ENCODE data around the gene A3GALT2. TPM values are rescaled to one million over a fixed set of nuclear protein-coding genes. Genes with fewer than 3 reads are reported as not detected.

The A3GALT2 gene
- total RNA-seq, 1 experiment from 2014 or later: not detected

DNA sequence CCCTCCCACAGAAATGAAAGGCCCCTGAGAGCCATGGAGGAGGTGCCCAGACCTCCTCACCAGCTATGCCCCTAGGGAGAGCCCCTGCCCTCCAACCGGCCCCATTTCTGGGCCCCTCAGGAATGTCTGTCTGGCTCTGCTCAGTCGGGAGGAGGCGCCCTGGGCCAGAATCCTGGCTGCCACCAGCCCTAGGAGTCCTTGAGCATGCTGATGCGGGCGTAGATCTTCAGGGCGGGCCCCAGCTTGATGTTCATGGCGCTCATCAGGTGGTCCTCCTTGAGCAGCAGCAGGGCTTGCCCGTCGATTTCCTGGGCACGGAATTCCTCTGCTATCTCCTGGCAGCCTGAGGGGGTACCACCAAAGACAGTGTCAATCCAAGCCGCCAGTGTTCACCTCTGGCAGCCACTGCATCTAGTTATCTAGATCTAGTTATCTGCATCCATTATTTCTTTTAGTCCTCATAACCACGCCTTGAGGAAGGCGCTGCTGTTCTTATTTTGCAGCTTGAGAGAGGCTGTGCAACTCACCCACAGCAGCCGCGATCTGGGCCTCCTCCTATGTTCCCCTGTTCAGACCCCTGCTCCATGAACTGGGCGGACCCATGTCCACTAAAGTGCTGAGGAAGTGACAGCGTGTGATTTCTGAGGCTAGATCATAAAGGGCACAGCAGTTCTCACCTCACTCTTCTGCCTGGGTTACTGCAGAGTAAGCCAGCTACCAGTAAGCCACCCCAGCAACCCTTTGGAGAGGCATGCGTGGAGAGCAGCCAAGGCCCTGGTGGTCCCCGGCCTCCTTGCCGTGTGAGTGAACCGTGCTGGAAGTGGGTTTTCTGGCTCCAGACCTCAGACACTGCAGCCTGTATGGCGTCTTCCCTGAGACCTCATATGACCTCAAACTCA lies 4.0 kb upstream of the A3GALT2 start:
- no peaks in the 10 kb centered on the region for H3K9me3 Mint-ChIP-seq
- TF ChIP-seq SOX15 (CRISPR knock-in tag; IDR thresholded peaks at IDR 0.05) (no peak), NFE2L1 (CRISPR knock-in tag; IDR thresholded peaks at IDR 0.05) (no peak), PREB (CRISPR knock-in tag; IDR thresholded peaks at IDR 0.05; ENCODE audit: borderline replicate concordance) (no peak), E2F5 (CRISPR knock-in tag; IDR thresholded peaks at IDR 0.05) (no peak), MYBL2 (CRISPR knock-in tag; IDR thresholded peaks at IDR 0.05) (no peak), IRF2 (CRISPR knock-in tag; IDR thresholded peaks at IDR 0.05; ENCODE audit: borderline replicate concordance, low read depth) (no peak), FOXJ3 (CRISPR knock-in tag; IDR thresholded peaks at IDR 0.05; ENCODE audit: borderline replicate concordance) (no peak)
- TF ChIP-seq, protein P1, sequence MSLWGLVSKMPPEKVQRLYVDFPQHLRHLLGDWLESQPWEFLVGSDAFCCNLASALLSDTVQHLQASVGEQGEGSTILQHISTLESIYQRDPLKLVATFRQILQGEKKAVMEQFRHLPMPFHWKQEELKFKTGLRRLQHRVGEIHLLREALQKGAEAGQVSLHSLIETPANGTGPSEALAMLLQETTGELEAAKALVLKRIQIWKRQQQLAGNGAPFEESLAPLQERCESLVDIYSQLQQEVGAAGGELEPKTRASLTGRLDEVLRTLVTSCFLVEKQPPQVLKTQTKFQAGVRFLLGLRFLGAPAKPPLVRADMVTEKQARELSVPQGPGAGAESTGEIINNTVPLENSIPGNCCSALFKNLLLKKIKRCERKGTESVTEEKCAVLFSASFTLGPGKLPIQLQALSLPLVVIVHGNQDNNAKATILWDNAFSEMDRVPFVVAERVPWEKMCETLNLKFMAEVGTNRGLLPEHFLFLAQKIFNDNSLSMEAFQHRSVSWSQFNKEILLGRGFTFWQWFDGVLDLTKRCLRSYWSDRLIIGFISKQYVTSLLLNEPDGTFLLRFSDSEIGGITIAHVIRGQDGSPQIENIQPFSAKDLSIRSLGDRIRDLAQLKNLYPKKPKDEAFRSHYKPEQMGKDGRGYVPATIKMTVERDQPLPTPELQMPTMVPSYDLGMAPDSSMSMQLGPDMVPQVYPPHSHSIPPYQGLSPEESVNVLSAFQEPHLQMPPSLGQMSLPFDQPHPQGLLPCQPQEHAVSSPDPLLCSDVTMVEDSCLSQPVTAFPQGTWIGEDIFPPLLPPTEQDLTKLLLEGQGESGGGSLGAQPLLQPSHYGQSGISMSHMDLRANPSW (CRISPR knock-in tag; conservative IDR thresholded peaks at IDR 0.05; ENCODE audit: low read depth): no peak
- TF ChIP-seq, protein P2, sequence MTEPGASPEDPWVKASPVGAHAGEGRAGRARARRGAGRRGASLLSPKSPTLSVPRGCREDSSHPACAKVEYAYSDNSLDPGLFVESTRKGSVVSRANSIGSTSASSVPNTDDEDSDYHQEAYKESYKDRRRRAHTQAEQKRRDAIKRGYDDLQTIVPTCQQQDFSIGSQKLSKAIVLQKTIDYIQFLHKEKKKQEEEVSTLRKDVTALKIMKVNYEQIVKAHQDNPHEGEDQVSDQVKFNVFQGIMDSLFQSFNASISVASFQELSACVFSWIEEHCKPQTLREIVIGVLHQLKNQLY (CRISPR knock-in tag; IDR thresholded peaks at IDR 0.05): no peak
- TF ChIP-seq, protein P3, sequence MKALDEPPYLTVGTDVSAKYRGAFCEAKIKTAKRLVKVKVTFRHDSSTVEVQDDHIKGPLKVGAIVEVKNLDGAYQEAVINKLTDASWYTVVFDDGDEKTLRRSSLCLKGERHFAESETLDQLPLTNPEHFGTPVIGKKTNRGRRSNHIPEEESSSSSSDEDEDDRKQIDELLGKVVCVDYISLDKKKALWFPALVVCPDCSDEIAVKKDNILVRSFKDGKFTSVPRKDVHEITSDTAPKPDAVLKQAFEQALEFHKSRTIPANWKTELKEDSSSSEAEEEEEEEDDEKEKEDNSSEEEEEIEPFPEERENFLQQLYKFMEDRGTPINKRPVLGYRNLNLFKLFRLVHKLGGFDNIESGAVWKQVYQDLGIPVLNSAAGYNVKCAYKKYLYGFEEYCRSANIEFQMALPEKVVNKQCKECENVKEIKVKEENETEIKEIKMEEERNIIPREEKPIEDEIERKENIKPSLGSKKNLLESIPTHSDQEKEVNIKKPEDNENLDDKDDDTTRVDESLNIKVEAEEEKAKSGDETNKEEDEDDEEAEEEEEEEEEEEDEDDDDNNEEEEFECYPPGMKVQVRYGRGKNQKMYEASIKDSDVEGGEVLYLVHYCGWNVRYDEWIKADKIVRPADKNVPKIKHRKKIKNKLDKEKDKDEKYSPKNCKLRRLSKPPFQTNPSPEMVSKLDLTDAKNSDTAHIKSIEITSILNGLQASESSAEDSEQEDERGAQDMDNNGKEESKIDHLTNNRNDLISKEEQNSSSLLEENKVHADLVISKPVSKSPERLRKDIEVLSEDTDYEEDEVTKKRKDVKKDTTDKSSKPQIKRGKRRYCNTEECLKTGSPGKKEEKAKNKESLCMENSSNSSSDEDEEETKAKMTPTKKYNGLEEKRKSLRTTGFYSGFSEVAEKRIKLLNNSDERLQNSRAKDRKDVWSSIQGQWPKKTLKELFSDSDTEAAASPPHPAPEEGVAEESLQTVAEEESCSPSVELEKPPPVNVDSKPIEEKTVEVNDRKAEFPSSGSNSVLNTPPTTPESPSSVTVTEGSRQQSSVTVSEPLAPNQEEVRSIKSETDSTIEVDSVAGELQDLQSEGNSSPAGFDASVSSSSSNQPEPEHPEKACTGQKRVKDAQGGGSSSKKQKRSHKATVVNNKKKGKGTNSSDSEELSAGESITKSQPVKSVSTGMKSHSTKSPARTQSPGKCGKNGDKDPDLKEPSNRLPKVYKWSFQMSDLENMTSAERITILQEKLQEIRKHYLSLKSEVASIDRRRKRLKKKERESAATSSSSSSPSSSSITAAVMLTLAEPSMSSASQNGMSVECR (CRISPR knock-in tag; IDR thresholded peaks at IDR 0.05; ENCODE audit: borderline replicate concordance): no peak
- TF ChIP-seq, protein P4, sequence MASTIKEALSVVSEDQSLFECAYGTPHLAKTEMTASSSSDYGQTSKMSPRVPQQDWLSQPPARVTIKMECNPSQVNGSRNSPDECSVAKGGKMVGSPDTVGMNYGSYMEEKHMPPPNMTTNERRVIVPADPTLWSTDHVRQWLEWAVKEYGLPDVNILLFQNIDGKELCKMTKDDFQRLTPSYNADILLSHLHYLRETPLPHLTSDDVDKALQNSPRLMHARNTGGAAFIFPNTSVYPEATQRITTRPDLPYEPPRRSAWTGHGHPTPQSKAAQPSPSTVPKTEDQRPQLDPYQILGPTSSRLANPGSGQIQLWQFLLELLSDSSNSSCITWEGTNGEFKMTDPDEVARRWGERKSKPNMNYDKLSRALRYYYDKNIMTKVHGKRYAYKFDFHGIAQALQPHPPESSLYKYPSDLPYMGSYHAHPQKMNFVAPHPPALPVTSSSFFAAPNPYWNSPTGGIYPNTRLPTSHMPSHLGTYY (CRISPR knock-in tag; IDR thresholded peaks at IDR 0.05): no peak
- TF ChIP-seq, protein P5, sequence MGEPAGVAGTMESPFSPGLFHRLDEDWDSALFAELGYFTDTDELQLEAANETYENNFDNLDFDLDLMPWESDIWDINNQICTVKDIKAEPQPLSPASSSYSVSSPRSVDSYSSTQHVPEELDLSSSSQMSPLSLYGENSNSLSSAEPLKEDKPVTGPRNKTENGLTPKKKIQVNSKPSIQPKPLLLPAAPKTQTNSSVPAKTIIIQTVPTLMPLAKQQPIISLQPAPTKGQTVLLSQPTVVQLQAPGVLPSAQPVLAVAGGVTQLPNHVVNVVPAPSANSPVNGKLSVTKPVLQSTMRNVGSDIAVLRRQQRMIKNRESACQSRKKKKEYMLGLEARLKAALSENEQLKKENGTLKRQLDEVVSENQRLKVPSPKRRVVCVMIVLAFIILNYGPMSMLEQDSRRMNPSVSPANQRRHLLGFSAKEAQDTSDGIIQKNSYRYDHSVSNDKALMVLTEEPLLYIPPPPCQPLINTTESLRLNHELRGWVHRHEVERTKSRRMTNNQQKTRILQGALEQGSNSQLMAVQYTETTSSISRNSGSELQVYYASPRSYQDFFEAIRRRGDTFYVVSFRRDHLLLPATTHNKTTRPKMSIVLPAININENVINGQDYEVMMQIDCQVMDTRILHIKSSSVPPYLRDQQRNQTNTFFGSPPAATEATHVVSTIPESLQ (CRISPR knock-in tag; IDR thresholded peaks at IDR 0.05): no peak
- peak; percentile 63 for ATAC-seq
- no peak for DNase-seq (ENCODE audit: low spot score)
- no peak overlapping the region for H3K27ac Mint-ChIP-seq
- ChIA-PET CTCF (interaction anchor here (1.2 to 2.9 kb wide), 2 partner anchors 29 to 43 kb away, joined by 4 to 13 read pairs; no protein-coding TSS in a partner anchor), POLR2A (no interaction called here)
- H3K27me3 Mint-ChIP-seq (ENCODE audit: low read depth): no peaks in the 10 kb centered on the region; the same call in 1 of the 2 replicates
- no peak overlapping the region for H3K4me3 Mint-ChIP-seq
- no peaks in the 10 kb centered on the region for H3K36me3 Mint-ChIP-seq
- no peaks in the 10 kb centered on the region for H3K4me1 Mint-ChIP-seq

Data from WTC11 (cell line).